Liver (tissue), 2 donors: ENCODE results near the gene TEX29.

Source experiments
- HNF4A ChIP-seq, 2 donors: conservative IDR thresholded peaks; 2 replicates each; pipeline ENCODE4 v1.6.1; 2016; ENCODE audit warnings: antibody characterized with exemption in 2 of 2, mild to moderate bottlenecking in 2 of 2
- NR2F2 ChIP-seq: IDR thresholded peaks from 2 replicates; pipeline ENCODE4 v1.6.1; 2016; ENCODE audit warnings: antibody characterized with exemption
- donor health status: healthy.

- TF ChIP-seq HNF4A (conservative IDR thresholded peaks at IDR 0.05) (no peak), NR2F2 (no peak)
Observed at GRCh38 chr13:111337741-111338140, 17.3 kb downstream of the TEX29 start.
